ENCODE measurements around the gene NFE2L3. TPM values are rescaled to one million over a fixed set of nuclear protein-coding genes. Genes with fewer than 3 reads are reported as not detected.

The NFE2L3 gene
- total and polyA plus RNA-seq, 9 of the 15 experiments (the other 6 are each of a cell fraction or from before 2014, with no cell fraction given) = 2.9 to 16.9 (median 12.4) TPM

DNA sequence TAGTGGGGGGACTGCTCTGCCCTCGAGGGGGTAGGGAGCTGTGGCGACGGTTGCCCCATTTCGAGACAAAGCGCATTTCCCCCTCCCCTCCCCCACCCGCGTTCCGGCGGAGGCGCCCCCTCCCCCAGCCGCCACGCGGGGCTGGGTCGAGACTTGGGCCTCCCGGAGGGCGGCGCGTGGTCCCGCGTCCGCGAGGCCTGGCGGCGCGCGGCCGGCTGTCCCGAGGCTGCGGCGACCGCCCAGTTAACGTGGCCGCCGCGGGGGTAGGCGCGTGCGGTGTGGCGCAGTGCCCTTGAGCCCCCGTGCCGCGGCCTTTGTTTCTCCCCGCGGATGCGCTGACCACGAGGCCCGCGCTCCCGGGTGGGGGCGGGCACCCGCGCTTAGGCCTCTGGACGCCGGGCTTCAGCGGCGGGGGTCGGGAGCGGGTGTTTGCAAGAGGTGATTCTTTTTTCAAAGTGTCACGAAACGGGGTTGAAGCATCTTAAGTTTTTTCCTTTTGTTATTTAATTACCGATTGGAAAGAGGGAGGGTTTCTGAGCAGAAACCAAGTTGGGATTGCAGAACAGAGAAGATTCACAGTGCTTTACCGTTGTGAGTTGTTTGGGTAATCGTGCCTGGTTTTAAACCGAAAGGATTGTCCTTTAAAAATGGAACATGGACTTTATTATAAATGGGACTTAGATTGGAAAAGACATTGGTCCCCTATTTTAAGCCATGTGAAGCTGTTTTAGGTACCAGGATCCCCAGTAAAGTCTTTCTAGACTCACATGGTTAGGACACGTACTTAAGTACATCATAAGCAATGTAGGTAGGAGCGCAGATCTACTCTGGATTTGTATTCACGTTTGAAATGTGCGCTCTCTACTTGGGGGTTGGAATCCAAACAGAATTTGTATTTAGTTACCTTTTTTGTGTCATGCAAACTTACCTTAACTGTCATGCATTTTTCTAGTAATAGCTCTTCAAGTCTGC lies 50.3 kb downstream of the NFE2L3 start (continued):
- TF ChIP-seq CBFA2T2 (conservative IDR thresholded peaks at IDR 0.05) = no peak
- peak; percentile 19 for TF ChIP-seq SAP30 (IDR thresholded peaks at IDR 0.05; ENCODE audit: borderline replicate concordance, insufficient read depth, low read depth, low read length, poor library complexity, severe bottlenecking)
- TF ChIP-seq MIER1 (IDR thresholded peaks at IDR 0.05; ENCODE audit: low read depth) = no peak
- no peak; the same call in 1 of the 2 replicates for TF ChIP-seq LCOR (CRISPR knock-in tag; IDR thresholded peaks at IDR 0.05)
- TF ChIP-seq MGA (IDR thresholded peaks at IDR 0.05) = no peak
- TF ChIP-seq CBX2 (IDR thresholded peaks at IDR 0.05; ENCODE audit: insufficient read depth, low read length, poor library complexity, severe bottlenecking) = no peak
- TF ChIP-seq BACH1 (tag; IDR thresholded peaks at IDR 0.05) = no peak
- no peak for TF ChIP-seq POLR2AphosphoS2 (IDR thresholded peaks at IDR 0.05; ENCODE audit: low read length)
- no peak for TF ChIP-seq ZNF224 (CRISPR knock-in tag; IDR thresholded peaks at IDR 0.05)
- 0 out of 2 replicates have a peak, but pooled peaks have one; percentile 19 for TF ChIP-seq GMEB1 (CRISPR knock-in tag; IDR thresholded peaks at IDR 0.05)
- 0 out of 2 replicates have a peak, but pooled peaks have one; percentile 17 for TF ChIP-seq NCOR1 (IDR thresholded peaks at IDR 0.05)
- no peak for TF ChIP-seq JUNB (CRISPR knock-in tag; conservative IDR thresholded peaks at IDR 0.05)
